HG02884 (cell line): ENCODE data around the gene FAS.

Experiments
- ATAC-seq: cut with Tn5 transposase; IDR thresholded peaks from one replicate; pipeline ENCODE4 v1.9.1; 2021; ENCODE audit warnings: mild to moderate bottlenecking, moderate library complexity; ENCODE audit not compliant: unreplicated experiment

Gene FAS

DNA sequence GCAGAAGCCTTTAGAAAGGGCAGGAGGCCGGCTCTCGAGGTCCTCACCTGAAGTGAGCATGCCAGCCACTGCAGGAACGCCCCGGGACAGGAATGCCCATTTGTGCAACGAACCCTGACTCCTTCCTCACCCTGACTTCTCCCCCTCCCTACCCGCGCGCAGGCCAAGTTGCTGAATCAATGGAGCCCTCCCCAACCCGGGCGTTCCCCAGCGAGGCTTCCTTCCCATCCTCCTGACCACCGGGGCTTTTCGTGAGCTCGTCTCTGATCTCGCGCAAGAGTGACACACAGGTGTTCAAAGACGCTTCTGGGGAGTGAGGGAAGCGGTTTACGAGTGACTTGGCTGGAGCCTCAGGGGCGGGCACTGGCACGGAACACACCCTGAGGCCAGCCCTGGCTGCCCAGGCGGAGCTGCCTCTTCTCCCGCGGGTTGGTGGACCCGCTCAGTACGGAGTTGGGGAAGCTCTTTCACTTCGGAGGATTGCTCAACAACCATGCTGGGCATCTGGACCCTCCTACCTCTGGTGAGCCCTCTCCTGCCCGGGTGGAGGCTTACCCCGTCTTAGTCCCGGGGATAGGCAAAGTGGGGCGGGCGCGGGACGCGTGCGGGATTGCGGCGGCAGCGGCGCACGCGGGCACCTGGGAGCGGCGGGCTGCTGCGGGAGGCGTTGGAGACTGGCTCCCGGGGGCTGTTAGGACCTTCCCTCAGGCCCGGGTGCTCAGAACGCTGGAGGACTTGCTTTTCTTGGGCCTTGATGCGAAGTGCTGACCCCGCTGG is at the start of gene FAS:
Gene FAS (plus strand): TSS at position 415 of the 777 bp plus-strand sequence. CDS start 79 bp downstream, at position 494.
- peak; percentile 60 for ATAC-seq

DNA sequence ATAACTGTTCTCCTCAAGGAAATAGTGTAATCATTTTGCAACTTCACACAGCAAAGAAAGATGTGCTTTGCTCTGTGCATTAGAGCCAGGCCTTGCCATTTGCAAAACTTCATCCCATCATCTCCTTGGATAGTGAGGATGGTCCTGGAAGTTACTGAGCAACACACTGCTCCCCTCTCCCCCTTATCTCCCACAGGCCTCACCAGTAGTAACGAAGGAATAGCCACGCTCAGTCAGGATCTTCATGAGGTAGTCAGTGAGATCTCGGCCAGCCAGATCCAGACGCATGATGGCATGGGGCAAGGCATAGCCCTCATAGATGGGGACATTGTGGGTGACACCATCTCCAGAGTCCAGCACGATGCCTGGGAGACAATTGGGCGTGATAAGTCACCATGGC is 49.6 kb upstream of the FAS start:
- ATAC-seq, result no peak

DNA sequence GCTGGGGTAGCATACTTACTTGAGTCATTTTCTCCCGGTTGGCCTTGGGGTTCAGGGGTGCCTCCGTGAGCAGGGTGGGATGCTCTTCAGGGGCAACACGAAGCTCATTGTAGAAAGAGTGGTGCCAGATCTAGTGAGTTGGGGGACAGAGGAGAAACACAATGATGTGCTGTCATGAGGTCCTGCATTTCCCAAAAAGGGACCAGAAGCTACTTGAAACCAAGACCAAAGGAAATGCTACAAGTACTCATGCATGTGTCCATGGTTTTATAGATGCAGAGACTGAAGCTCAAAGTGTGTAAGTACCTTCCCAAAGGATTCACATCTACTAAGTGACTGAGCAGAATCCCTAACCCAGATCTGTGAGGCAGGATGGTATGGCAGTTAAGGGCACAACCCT is 46.8 kb upstream of the FAS start:
- ATAC-seq, result no peak

DNA sequence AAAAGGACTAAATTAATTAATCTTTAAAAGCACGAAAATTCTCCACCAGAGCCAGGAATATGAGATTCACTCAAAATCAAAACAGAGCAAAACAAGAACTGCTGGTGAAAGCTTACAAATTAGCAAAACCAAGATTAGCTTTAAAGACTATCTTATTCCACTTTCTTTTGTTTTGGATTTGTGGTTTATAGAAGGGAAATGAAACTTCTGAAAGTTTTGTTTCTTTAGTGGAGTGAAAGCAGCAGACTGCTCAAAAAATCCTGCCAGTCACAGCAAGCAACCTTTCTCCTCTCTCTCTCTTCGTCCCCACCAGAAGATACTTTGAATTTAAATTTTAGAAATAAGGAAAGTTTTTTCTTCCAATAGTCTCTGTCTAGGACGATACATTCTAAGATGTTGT is 45.8 kb upstream of the FAS start:
- ATAC-seq, result peak; percentile 54

DNA sequence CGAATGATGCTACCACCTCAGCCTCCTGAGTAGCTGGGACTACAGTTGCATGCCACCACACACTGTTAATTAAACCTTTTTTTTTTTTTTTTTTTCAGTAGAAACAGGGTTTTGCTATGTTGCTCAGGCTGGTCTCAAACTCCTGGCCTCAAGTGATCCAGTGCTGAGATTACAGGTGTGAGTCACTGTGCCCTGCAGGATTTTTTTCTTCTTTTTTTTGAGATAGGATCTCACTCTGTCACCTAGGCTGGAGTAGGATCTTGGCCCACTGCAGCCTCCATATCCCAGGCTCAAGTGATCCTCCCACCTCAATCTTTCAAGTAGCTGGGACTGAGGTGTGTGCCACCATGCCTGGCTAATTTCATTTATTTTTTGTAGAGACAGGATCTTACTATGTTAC is 44.4 kb upstream of the FAS start:
- ATAC-seq, result no peak

DNA sequence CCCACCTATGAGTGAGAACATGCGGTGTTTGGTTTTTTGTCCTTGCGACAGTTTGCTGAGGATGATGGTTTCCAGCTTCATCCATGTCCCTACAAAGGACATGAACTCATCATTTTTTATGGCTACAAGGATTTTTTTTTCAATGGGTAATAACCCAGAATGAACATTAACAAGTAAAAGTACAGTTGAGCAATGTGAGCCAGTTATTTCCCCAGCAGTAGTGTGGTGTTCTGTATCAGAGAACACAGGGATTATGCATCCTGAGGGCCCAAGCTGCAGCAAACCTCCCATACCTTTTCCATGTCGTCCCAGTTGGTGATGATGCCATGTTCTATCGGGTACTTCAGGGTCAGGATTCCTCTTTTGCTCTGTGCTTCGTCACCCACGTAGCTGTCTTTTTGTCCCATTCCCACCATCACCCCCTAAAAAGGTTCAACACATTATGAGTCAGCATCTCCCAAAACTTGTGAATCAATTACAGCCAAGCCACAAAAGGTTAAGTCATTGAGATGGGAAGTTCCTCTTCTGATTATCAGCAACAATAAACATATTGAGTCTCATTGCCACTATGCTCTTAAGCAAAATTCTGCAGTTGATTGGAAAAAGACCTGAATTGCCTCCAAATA is 43.5 kb upstream of the FAS start:
- no peak for ATAC-seq

DNA sequence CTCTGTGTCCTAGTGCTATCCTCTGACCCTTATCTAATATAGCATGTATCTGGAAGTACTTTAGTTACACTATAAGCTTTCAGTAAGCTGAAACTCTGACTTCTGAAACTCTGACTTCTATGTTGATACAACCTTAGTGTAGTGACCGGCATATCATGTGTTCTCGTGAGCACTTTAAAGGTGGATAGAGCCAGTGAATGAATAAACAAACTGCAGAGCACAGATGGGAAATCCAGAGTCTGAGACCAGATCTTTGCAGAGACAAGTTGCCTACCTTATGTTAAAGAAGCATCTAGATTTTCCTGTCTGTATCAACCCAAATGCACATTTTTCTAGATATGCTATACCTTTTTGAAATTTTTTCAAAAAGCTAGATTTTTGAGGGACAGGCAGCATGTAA is 41.5 kb upstream of the FAS start:
- no peak for ATAC-seq

DNA sequence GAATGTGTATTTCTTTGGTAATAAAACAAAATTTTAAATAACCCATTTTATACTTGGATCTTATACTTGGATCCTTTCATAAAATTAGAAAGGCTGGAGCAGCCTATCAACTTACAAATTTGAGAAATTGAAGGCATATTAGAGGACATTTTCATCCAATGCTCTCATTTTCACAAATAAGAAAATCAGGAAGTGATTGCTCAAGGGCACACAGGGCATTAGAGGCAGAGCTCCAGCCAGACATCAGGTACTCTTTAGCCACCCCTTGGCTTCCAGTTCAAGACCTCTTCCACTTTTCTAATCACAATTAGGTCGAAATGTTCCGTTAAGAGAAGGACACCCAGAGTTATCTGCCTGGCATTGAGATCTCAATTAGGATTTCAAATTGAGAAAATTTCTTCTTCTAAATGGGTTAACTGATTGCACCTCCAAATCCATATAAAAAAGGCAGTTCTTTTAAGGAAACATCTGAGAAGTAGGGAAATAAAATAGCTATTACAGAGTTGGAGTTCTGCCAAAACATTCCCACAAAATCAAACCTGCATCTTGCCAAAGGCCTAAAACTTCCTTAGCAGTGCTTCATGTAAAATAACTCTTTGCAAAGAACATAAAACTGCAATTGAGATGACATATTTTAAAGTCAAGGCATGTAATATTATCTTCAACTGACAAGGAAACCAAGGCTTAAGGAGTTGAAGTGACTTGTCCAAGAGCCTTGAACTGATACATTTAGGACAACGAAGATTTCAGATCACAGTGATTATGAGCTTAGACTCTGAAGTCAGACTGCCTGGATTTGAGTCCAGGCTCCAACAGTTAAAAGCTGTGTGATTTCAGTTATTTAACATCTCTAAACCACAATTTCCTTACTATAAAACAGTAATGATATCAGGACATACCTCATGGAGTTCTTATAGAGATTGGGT is 40.4 kb upstream of the FAS start:
- no peak for ATAC-seq

DNA sequence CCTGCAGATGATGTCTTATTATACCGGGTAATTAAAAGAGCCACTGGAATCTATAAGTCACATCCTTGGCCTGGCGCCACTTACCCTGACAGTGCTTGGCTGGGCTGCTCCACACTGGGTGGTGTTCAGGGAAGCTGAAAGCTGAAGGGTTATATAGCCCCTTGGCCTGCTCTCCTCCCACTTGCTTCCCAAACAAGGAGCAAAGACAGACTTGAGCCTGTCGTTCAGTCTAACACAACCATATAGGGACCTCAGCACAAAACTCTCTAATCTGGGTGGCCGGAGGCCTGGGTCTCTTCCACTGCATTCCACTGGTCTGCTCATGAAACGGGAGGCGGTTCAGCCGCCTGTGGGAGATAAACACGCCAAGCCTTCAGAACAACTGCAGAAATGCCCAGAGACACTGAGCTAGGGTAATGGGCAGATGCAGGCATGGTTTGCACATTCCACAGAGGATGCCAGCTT is 37.9 kb upstream of the FAS start, which contains the start of gene ACTA2:
Gene ACTA2 (minus strand): TSS at position 127 of the 465 bp plus-strand sequence. CDS start 3,843 bp downstream, outside the sequence.
- no peak for ATAC-seq

DNA sequence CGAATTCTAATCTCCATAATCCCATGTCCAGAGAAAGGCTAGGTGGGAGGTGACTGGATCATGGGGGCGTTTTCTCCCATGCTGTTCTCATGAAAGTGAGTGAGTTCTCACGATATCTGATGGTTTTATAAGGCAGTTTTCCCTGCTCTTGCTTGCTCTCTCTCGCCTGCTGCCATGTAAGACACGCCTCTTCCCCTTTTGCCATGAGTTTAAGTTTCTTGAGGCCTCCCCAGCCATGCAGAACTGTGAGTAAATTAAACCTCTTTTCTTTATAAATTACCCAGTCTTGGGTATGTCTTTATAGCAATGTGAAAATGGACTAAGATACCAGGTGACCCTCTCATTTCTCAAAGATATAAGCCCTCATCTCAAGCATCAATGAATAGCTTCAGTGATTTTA is 36.9 kb upstream of the FAS start:
- ATAC-seq, result no peak

DNA sequence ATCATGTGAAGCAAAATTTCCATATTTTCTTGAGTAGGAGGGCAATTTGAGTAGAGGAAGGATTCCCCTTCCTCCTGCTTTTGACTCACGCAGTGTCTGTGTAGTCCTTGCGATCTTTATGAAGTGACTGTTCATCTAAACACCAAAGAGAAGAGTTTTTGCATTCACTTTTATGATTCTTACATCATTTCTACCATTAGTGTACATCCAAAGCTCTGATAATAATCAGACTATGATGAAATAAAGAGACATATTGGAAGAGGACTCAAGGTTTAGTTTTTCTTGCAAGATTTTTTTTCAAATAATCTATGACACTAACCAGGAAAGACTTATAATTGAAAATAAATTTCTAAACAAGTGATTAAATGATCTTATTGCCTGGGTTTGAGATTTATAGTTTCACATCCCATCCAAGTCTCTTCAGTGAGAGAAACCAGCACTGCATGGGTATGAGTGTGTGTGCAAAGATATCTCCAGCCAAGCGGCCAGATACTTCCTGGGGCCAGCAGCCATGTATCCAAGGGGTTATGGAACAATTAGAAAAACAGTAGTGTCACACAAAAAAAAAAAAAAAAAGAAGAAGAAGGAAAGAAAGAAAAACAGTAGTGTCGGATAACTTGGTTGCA is 36.0 kb upstream of the FAS start:
- ATAC-seq, result no peak

DNA sequence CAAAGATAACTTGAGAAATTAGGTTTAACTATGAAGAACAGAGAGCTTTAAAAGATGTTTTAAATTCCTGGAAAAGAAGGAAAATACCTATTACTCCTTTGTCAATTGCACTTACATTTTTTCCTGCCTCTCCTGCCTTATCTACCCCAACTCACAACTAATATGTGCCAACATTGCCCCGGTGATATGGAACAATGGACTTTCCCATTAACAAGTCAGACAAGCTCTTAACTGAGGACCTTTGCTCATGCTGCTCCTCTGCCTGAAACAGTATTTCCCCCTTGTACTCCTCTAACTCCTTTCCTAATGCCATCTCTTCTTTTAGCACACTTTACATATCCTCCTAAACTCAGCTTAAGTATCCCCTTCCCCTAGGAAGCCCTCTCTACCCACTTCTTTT is 33.2 kb upstream of the FAS start:
- ATAC-seq, result no peak

DNA sequence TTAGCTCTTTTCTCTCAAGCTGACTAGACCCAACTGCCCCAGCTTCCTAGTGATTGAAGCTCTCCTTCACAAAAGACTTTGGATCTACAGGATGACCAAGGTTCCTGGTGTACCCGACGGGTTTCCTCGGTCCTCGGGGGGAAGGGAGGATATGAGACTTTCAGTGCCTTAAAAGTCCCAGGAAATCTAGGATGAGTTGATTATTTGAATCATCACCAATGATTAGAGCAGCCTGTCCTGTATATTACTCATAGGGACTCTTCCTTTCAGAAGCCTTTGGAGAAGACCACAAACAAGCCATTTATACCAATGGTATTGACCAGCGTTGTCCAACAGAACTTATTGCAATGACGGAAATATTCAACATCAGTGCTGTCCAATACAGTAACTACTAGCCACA is 31.9 kb upstream of the FAS start:
- ATAC-seq, result no peak

DNA sequence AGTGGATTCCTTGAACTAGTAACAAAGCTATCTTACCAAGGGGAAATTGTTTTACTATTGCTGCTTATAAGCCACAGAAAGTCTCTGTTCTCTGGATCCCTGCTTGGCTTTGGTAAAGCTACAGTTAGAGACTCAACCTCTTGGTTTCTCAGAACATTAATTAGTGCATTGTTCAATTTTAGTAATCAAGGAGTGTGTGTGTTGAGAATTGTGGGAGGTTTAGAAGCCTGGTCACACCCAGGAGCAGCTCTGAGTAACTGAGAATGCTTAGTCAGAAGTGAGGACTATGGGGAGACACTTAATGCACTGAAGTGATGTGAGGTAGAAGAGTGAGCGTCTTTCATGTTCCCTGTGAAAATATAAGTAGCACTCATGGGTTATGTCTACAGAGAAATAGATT is 29.8 kb upstream of the FAS start:
- no peak for ATAC-seq

DNA sequence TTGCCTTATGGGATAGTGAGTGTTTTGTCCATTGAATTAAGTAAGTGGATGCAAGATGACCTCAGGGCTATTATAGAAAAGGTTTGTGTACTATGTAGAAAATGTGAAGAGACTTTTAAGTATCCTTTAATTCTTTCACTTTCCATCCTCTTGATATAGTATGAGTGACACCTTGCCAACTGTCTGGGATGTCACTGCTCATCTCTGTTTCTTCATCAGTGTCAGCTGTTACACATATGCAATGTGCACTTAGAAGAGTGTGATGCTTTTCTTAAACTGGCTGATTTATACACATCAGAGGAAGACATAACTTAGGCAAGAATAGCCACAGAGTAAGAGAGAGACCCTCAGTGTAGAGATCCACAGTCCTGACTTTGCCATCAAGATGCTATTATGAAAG is 29.3 kb upstream of the FAS start:
- ATAC-seq, result no peak

DNA sequence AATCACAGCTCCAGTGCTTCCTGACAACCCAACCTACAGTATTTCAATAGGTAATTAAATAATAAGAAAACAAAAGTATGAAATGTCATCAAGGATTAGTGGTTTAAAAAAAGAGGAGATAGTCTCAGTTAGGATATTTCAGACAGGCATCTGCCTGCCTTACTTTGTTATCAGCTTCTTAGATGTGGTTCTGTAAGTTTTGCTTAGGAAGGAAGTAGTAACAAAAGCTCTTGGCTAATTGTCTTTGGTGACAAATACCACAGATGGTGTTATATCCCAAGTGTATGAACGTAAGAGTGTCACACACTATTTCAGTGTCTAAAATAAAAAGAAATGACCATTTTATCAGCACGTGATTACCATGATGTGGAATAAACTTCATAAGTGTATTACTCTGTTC is 28.3 kb upstream of the FAS start:
- ATAC-seq, result no peak

DNA sequence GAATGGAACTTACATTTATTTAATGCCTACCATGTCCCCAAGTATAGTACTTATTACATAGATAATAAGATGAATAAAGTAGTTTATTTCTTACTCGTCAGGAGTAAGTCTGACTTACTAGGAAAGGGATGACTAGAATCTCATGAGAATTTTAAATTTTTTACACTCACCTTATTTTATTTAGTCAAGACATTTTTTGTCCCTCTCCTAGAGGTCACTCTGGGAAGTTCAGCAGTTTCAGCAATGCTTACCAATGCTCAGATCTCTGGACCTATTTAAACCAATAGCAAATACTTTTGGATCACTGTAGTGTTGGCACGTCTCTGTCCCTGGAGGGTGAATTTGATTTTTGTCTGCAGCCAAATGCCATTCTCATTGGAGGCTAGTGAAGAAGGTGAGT is 27.3 kb upstream of the FAS start:
- no peak for ATAC-seq

DNA sequence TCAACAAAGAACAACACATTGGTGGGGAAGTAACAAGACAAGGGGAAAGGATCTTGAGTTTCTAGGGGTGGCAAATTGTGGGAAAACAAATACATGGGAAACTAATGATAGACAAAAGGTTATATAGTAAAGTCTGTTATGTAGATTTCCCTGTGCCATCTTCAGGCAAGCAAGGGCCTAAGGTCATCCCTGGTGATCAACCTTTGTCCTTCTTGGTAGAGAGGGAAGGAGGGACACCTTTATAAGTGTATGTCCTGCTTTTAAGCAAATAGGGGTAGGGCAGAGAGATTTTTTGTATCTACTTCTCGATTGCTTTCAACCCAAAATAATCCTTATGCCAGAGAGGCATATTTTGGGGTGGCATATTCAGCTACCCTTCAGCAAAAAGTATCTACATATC is 26.2 kb upstream of the FAS start:
- ATAC-seq, result no peak

DNA sequence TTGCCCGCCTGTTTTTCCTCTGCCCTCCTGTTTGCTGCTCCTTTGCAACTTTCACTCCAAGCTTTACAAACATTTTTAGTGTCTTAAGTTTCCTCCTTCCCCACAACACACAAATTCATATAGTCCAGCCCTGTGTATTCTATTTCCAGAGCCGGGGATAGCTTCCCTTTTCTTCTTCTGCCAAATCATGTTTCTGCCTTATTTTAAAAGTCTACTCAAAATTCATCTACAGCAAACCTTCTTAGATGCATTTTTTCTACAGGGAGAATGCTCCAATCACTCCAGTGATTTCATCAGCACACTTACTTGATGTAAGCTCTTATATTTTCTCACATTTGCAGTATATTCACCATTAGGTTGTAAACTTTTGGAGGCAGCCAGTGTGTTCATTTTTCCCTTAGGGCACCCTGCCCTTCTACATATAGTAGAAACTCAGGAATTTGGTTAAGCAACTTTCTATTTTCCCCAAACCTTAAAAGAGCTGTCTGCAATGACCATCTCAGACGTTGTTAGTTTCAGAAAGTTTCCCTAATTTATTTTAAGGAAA is 25.7 kb upstream of the FAS start:
- ATAC-seq, result no peak

DNA sequence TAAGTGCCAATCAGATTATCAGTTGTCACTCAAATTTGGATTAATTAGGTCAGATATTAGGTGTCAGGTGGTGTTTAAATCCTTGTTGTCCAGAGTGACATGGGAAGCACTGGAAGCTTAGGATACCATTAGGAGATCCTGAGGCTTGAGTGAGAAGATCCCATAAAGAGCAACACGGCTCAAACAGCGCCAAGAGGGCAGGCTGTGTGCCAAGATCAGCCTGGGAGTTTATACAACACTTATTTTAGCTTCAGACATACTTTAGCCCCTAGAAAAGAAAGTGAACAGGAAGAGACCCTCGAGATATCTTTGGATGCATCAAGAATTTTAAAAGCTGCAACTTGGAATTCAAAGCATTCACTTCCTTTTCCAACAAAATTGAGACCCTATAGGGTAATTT is 23.8 kb upstream of the FAS start:
- ATAC-seq, result no peak

DNA sequence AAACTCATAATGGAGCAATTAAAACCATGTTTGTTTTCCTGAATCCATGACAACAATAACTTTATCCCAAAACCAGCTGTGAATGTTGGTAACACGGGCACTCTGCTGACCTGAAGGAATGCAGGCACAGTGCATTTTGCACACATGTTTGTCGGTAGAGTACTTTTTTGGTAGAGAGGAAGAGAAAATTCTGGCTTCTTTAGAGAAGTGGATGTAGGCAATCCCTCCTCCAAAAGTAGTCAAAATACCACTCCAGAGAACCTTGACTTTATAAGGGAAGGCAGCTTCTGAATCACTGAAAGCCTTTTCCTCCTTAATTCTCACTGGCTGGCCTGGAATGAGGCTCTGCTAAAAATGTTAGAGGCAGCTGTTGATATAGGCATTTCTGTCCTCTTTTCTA is 22.2 kb upstream of the FAS start:
- ATAC-seq, result no peak
